ENCODE measurements around the gene TSC22D3. TPM values are rescaled to one million over a fixed set of nuclear protein-coding genes. Genes with fewer than 3 reads are reported as not detected.
A peak's percentile ranks its signal among the peaks of the same experiment; 100 is the strongest.

The TSC22D3 gene
- total and polyA plus RNA-seq, 7 donors, result 40.5 to 551 (median 272) TPM

- H3K4me1 ChIP-seq, result no peaks in the 10 kb centered on the region
- no peak for TF ChIP-seq EP300 (IDR thresholded peaks at IDR 0.05)
- TF ChIP-seq POLR2A (IDR thresholded peaks at IDR 0.05), result no peak
- no peak for TF ChIP-seq CTCF (IDR thresholded peaks at IDR 0.05)
- TF ChIP-seq POLR2AphosphoS5 (IDR thresholded peaks at IDR 0.05), result no peak
- intact Hi-C loops (cut with DNase I), result no loop called here
- no peaks in the 10 kb centered on the region for H3K27me3 ChIP-seq
- no peaks in the 10 kb centered on the region for H3K9me3 ChIP-seq
- peak overlapping the region; percentile 40 to 67 (median 51) for H3K27ac ChIP-seq
- 71 to 80% methylated on average over 1 of the region's 1 CpG for WGBS, 2 donors
- H3K4me3 ChIP-seq, result no peak overlapping the region
- peak; percentile 57 for DNase-seq
- no peaks in the 10 kb centered on the region for H3K36me3 ChIP-seq
These were observed 74.0 kb downstream of the TSC22D3 start for GRCh38 chrX:107701493-107702121.

GRCh38 chrX:107700790-107701189, 74.8 kb downstream of the TSC22D3 start:
- no peak overlapping the region for H3K4me3 ChIP-seq
- H3K27ac ChIP-seq, result peak overlapping the region; percentile 40 to 67 (median 51)
- no peaks in the 10 kb centered on the region for H3K4me1 ChIP-seq
- no peaks in the 10 kb centered on the region for H3K36me3 ChIP-seq
- no peak for TF ChIP-seq POLR2A (IDR thresholded peaks at IDR 0.05)
- TF ChIP-seq CTCF (IDR thresholded peaks at IDR 0.05), result no peak
- no peak for TF ChIP-seq POLR2AphosphoS5 (IDR thresholded peaks at IDR 0.05)
- no peak for TF ChIP-seq EP300 (IDR thresholded peaks at IDR 0.05)
- intact Hi-C loops (cut with DNase I), result no loop called here
- H3K27me3 ChIP-seq, result no peaks in the 10 kb centered on the region
- no peaks in the 10 kb centered on the region for H3K9me3 ChIP-seq
- no peak for DNase-seq

GRCh38 chrX:107700317-107700774, 75.2 kb downstream of the TSC22D3 start:
- H3K36me3 ChIP-seq, result no peaks in the 10 kb centered on the region
- intact Hi-C loops (cut with DNase I), result no loop called here
- H3K9me3 ChIP-seq, result no peaks in the 10 kb centered on the region
- H3K4me3 ChIP-seq, result no peak overlapping the region
- no peaks in the 10 kb centered on the region for H3K4me1 ChIP-seq
- TF ChIP-seq POLR2AphosphoS5 (IDR thresholded peaks at IDR 0.05) (peak; percentile 58 to 66 (median 63)), POLR2A (IDR thresholded peaks at IDR 0.05) (no peak), EP300 (IDR thresholded peaks at IDR 0.05) (peak in 2 of 4 donors; percentile 11 to 57)
- peak overlapping the region; percentile 40 to 67 (median 56) for H3K27ac ChIP-seq
- DNase-seq, result peak; percentile 80
- 19 to 52% methylated on average over 4 of the region's 4 CpGs for WGBS, 2 donors
- no peaks in the 10 kb centered on the region for H3K27me3 ChIP-seq

DNA sequence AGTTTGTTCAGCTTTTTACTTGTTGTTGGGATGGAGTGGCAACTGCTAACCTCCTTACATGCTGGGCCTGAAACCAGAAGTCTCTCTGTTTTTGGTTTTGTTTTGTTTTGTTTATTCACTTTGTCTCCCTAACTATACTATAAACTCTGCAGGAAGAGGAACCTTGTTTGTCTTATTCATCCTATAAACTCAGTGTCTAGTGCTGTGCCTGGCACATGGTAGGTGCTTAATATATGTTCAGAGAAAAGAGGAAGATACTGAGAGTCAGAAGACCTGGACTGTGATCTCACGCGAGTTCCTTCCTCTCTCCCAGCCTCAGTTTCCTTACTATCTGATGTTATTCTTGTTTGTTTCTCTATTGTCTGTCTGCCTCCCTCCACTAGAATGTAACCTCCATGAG, 76.0 kb downstream of the TSC22D3 start:
- Histone ChIP-seq H3K27ac (peak overlapping the region; percentile 39 to 67 (median 54)), H3K9me3 (no peaks in the 10 kb centered on the region), H3K4me3 (no peak overlapping the region), H3K27me3 (no peaks in the 10 kb centered on the region), H3K4me1 (no peaks in the 10 kb centered on the region), H3K36me3 (no peaks in the 10 kb centered on the region)
- DNase-seq, result peak; percentile 19
- WGBS, 2 donors, result 79 to 82% methylated on average over 2 of the region's 2 CpGs
- TF ChIP-seq CTCF (IDR thresholded peaks at IDR 0.05) (no peak), EP300 (IDR thresholded peaks at IDR 0.05) (no peak), POLR2A (IDR thresholded peaks at IDR 0.05) (no peak), POLR2AphosphoS5 (IDR thresholded peaks at IDR 0.05) (no peak)
- intact Hi-C loops (cut with DNase I), result no loop called here

- WGBS, 2 donors, result 82 to 83% methylated on average over 5 of the region's 5 CpGs
- intact Hi-C loops (cut with DNase I), result no loop called here
- Histone ChIP-seq H3K27ac (no peak overlapping the region), H3K4me1 (no peaks in the 10 kb centered on the region), H3K27me3 (no peaks in the 10 kb centered on the region), H3K36me3 (no peaks in the 10 kb centered on the region), H3K4me3 (no peak overlapping the region), H3K9me3 (no peaks in the 10 kb centered on the region)
- no peak for DNase-seq
- TF ChIP-seq CTCF (IDR thresholded peaks at IDR 0.05) (no peak), EP300 (IDR thresholded peaks at IDR 0.05) (no peak), POLR2A (IDR thresholded peaks at IDR 0.05) (no peak), POLR2AphosphoS5 (IDR thresholded peaks at IDR 0.05) (no peak)
These were observed 84.6 kb downstream of the TSC22D3 start for GRCh38 chrX:107691024-107691448.
